Mesenchymal stem cell (in vitro differentiated cells and primary cell): ENCODE data around the gene GRAMD2A.

Experiments
- DNase-seq: peaks from one replicate; pipeline ENCODE4 v3.0.0-alpha.2; 2013
- H2AFZ ChIP-seq: one replicate; pipeline ENCODE4 v1.6.1; 2013; ENCODE audit warnings: low read depth, mild to moderate bottlenecking, control low read depth, inconsistent platforms, low read length, moderate library complexity
- H2AK5ac ChIP-seq: 2 replicates; pipeline ENCODE4 v1.6.1; 2013; ENCODE audit warnings: low read length, moderate library complexity, mild to moderate bottlenecking, inconsistent platforms; ENCODE audit not compliant: severe bottlenecking
- H2BK120ac ChIP-seq: one replicate; pipeline ENCODE4 v1.6.1; 2013; ENCODE audit warnings: low read depth, mild to moderate bottlenecking, inconsistent platforms, low read length, moderate library complexity
- H2BK12ac ChIP-seq, 2 experiments: one replicate each; pipeline ENCODE4 v1.6.1; 2013; ENCODE audit warnings: inconsistent platforms in 2 of 2, low read length in 2 of 2, mild to moderate bottlenecking in 2 of 2, moderate library complexity in 2 of 2, control low read depth in 1 of 2
- H2BK15ac ChIP-seq: one replicate; pipeline ENCODE4 v1.6.1; 2013; ENCODE audit warnings: mild to moderate bottlenecking, low read depth, inconsistent platforms; ENCODE audit not compliant: poor library complexity, severe bottlenecking
- H2BK5ac ChIP-seq: 2 replicates; pipeline ENCODE4 v1.6.1; 2013; ENCODE audit warnings: low read depth, mild to moderate bottlenecking, low read length, control low read depth, inconsistent platforms; ENCODE audit not compliant: poor library complexity, severe bottlenecking
- H3K14ac ChIP-seq, 2 experiments: one replicate each; pipeline ENCODE4 v1.6.1; 2013; ENCODE audit warnings: inconsistent platforms in 2 of 2, low read length in 2 of 2, control low read depth in 1 of 2, mild to moderate bottlenecking in 1 of 2, moderate library complexity in 1 of 2
- H3K18ac ChIP-seq, 2 experiments: one replicate each; pipeline ENCODE4 v1.6.1; 2013; ENCODE audit warnings: inconsistent platforms in 2 of 2, low read length in 2 of 2, control low read depth in 1 of 2, low read depth in 1 of 2, mild to moderate bottlenecking in 1 of 2
- H3K23ac ChIP-seq, 2 experiments: one replicate each; pipeline ENCODE4 v1.6.1; 2013; ENCODE audit warnings: inconsistent platforms in 2 of 2, low read length in 2 of 2, mild to moderate bottlenecking in 2 of 2, moderate library complexity in 2 of 2, control low read depth in 1 of 2
- H3K27ac ChIP-seq: 2 replicates; pipeline ENCODE4 v1.5.1; 2013; ENCODE audit warnings: mild to moderate bottlenecking, moderate library complexity, low read length, control low read depth, inconsistent platforms; ENCODE audit not compliant: poor library complexity, severe bottlenecking
- H3K27me3 ChIP-seq, 2 experiments: 2 replicates each; pipeline versions ENCODE4 v1.6.1 to v1.7.0; 2013; ENCODE audit warnings: low read length in 2 of 2, mild to moderate bottlenecking in 2 of 2, moderate library complexity in 2 of 2, control low read depth in 1 of 2, inconsistent platforms in 1 of 2; ENCODE audit not compliant: control insufficient read depth in 1 of 2, insufficient read depth in 1 of 2
- H3K36me3 ChIP-seq, 2 experiments: 2 replicates each; pipeline versions ENCODE4 v1.6.1 to v1.7.0; 2013; ENCODE audit warnings: low read length in 2 of 2, control low read depth in 1 of 2, inconsistent platforms in 1 of 2, low read depth in 1 of 2, mild to moderate bottlenecking in 1 of 2; ENCODE audit not compliant: insufficient read depth in 2 of 2, control insufficient read depth in 1 of 2
- H3K4ac ChIP-seq, 2 experiments: one replicate each; pipeline ENCODE4 v1.6.1; 2013; ENCODE audit warnings: inconsistent platforms in 2 of 2, low read length in 2 of 2, mild to moderate bottlenecking in 2 of 2, moderate library complexity in 2 of 2, control low read depth in 1 of 2, low read depth in 1 of 2
- H3K4me1 ChIP-seq: 2 replicates; pipeline ENCODE4 v1.6.1; 2013; ENCODE audit warnings: low read depth, low read length, control low read depth; ENCODE audit not compliant: control insufficient read depth, insufficient read depth
- H3K4me2 ChIP-seq: 2 replicates; pipeline ENCODE4 v1.6.1; 2013; ENCODE audit warnings: low read length, mild to moderate bottlenecking, inconsistent platforms; ENCODE audit not compliant: poor library complexity, severe bottlenecking
- H3K4me3 ChIP-seq, 2 experiments: 2 replicates each; pipeline versions ENCODE4 v1.5.1 to v1.7.0; 2013; ENCODE audit warnings: low read length in 2 of 2, mild to moderate bottlenecking in 2 of 2, control low read depth in 1 of 2, low read depth in 1 of 2; ENCODE audit not compliant: insufficient read depth in 1 of 2
- H3K79me1 ChIP-seq: replicated peaks from 2 replicates; pipeline ENCODE4 v1.6.1; 2013; ENCODE audit warnings: mild to moderate bottlenecking, control low read depth, low read length, inconsistent platforms; ENCODE audit not compliant: poor library complexity, severe bottlenecking
- H3K9ac ChIP-seq: 2 replicates; pipeline ENCODE4 v1.7.0; 2013; ENCODE audit warnings: mild to moderate bottlenecking, low read length, moderate library complexity
- H3K9me3 ChIP-seq: 2 replicates; pipeline ENCODE4 v1.7.0; 2013; ENCODE audit warnings: mild to moderate bottlenecking, low read length; ENCODE audit not compliant: control insufficient read depth
- H4K8ac ChIP-seq: one replicate; pipeline ENCODE4 v1.6.1; 2013; ENCODE audit warnings: inconsistent platforms, mild to moderate bottlenecking, low read length, moderate library complexity
- H4K91ac ChIP-seq: one replicate; pipeline ENCODE4 v1.6.1; 2013; ENCODE audit warnings: mild to moderate bottlenecking, low read length, inconsistent platforms
- WGBS: methylation state at CpG from one replicate; pipeline ENCODE4 v1.1.7; 2013; ENCODE audit warnings: mixed read lengths; 5-methylcytosine and 5-hydroxymethylcytosine counted together

The GRAMD2A gene

DNA sequence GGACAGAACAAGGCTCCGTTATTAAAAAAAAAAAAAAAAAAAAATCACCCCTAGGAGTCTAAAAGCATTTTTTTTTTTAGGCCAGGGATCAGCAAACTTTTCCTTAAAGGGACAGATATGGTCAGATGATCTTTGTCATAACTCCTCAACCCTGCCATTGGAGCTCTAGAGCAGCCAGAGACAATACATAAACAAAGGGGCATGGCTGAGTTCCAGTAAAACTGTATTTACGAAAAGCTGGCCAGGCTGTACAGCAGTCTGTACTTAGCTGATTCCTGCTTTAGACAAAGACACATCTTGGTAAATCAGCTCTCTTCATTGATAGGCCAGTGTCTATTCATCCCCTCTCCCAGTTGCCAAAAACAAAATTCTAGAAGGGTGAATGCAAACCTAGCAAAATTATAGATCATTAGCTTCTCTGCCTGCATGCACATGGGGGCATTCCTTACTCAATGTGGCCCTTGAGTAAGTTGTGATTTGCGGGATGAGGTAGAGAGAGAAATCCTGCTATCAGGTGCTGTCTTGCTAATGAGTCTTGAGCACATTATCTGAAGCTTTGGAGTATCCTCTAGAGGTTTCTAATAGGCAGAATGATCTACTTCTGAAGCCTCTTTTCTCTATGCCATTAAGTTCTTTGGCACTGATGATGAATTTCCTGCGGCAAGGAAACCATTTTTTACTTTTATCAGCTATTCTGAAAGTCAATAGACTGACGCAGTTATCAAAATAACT is 44.2 kb downstream of the GRAMD2A start:
- Histone ChIP-seq H2BK15ac (no peak overlapping the region), H3K79me1 (peaks cover 2% of the 10 kb centered on the region)
- WGBS: 91% methylated on average over 5 of the region's 5 CpGs

DNA sequence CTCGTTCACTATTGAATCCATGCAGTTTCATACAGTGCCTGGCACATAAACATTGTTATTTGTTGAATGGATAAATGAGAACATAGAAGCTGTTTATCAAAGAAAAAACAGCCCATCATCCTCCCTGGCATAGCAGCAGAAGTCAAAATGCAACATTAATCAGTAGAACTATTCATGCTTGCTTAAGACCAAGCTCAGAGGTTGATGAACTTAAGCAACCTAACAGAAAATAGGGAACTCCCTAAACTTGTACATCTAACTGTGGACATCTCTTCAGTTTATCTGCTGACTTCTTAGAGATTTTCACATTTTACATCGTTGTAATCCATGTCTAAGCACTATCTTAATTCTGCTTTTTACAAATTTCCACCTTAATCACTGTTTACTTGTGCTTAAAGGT is 50.2 kb downstream of the GRAMD2A start:
- no peak overlapping the region for H3K4me3 ChIP-seq
- WGBS: no CpG with 5 or more reads among the region's 2 CpGs
- H3K36me3 ChIP-seq: no peaks in the 10 kb centered on the region
- H4K8ac ChIP-seq: no peak overlapping the region
- H4K91ac ChIP-seq: no peak overlapping the region
- no peak overlapping the region for H2AK5ac ChIP-seq
- H3K9ac ChIP-seq: no peak overlapping the region
- H3K14ac ChIP-seq: no peak overlapping the region
- H3K9me3 ChIP-seq: no peaks in the 10 kb centered on the region
- H3K23ac ChIP-seq: no peak overlapping the region
- H2BK5ac ChIP-seq: no peak overlapping the region
- no peak overlapping the region for H2BK120ac ChIP-seq
- no peak for DNase-seq
- no peak overlapping the region for H2AFZ ChIP-seq
- peaks cover 2% of the 10 kb centered on the region for H3K4me1 ChIP-seq
- H2BK15ac ChIP-seq: no peak overlapping the region
- H2BK12ac ChIP-seq: no peak overlapping the region
- no peaks in the 10 kb centered on the region for H3K27me3 ChIP-seq
- H3K4me2 ChIP-seq: no peak overlapping the region
- no peak overlapping the region for H3K27ac ChIP-seq
- no peak overlapping the region for H3K4ac ChIP-seq
- no peaks in the 10 kb centered on the region for H3K79me1 ChIP-seq
- no peak overlapping the region for H3K18ac ChIP-seq

More for the DNA sequence above, 44.2 kb downstream of the GRAMD2A start:
- Histone ChIP-seq H2AFZ (no peak overlapping the region), H2BK5ac (no peak overlapping the region), H2AK5ac (peak overlapping the region; percentile 75), H3K4me2 (no peak overlapping the region), H3K4me3 (no peak overlapping the region), H3K4ac (no peak overlapping the region), H3K23ac (no peak overlapping the region), H3K27me3 (peaks cover 0 to 8% of the 10 kb centered on the region in 2 experiments), H4K8ac (no peak overlapping the region), H3K18ac (no peak overlapping the region), H4K91ac (no peak overlapping the region), H3K36me3 (no peaks in the 10 kb centered on the region), H3K27ac (no peak overlapping the region), H3K9me3 (no peaks in the 10 kb centered on the region), H3K4me1 (peaks cover 16% of the 10 kb centered on the region), H3K14ac (no peak overlapping the region), H3K9ac (no peak overlapping the region), H2BK12ac (no peak overlapping the region), H2BK120ac (no peak overlapping the region)
- DNase-seq: peak; percentile 37

DNA sequence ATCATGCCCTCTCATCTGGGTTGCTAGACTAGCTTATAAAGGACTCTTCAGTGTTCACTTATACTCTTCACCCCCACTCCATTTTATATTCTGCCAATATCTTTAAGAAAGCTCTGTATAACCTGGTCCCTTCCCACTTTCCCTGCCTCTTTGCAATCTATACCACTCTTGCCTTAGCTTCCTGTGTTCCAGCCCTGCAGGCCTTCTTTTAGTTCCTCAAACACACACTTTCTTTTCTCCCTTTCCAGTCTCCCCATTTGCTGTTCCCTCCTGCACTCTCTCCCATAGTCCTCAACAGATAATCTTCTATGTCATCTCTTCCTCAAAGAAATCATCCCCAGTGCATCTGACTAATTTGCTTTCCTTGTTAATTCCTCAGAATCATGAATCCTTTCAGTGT is 50.7 kb downstream of the GRAMD2A start:
- H3K4me3 ChIP-seq: no peak overlapping the region
- H3K79me1 ChIP-seq: no peaks in the 10 kb centered on the region
- no peak overlapping the region for H3K9ac ChIP-seq
- H4K91ac ChIP-seq: no peak overlapping the region
- H3K18ac ChIP-seq: no peak overlapping the region
- H3K36me3 ChIP-seq: no peaks in the 10 kb centered on the region
- no peaks in the 10 kb centered on the region for H3K9me3 ChIP-seq
- no peak overlapping the region for H3K14ac ChIP-seq
- H2AFZ ChIP-seq: no peak overlapping the region
- H4K8ac ChIP-seq: no peak overlapping the region
- H2AK5ac ChIP-seq: no peak overlapping the region
- peaks cover 2% of the 10 kb centered on the region for H3K4me1 ChIP-seq
- no peak for DNase-seq
- H3K27me3 ChIP-seq: no peaks in the 10 kb centered on the region
- H2BK5ac ChIP-seq: no peak overlapping the region
- no peak overlapping the region for H2BK15ac ChIP-seq
- no peak overlapping the region for H3K23ac ChIP-seq
- no peak overlapping the region for H3K27ac ChIP-seq
- no peak overlapping the region for H3K4me2 ChIP-seq
- no peak overlapping the region for H3K4ac ChIP-seq
- H2BK12ac ChIP-seq: no peak overlapping the region
- H2BK120ac ChIP-seq: no peak overlapping the region

- Histone ChIP-seq H4K91ac (no peak overlapping the region), H3K14ac (no peak overlapping the region), H2AK5ac (no peak overlapping the region), H2BK5ac (no peak overlapping the region), H3K4me1 (peaks cover 2% of the 10 kb centered on the region), H3K27ac (no peak overlapping the region), H3K36me3 (no peaks in the 10 kb centered on the region), H3K23ac (no peak overlapping the region), H3K4me3 (no peak overlapping the region), H2BK15ac (no peak overlapping the region), H2BK120ac (no peak overlapping the region), H3K27me3 (no peaks in the 10 kb centered on the region), H2BK12ac (no peak overlapping the region), H3K9ac (no peak overlapping the region), H4K8ac (no peak overlapping the region), H3K18ac (no peak overlapping the region), H3K4ac (no peak overlapping the region), H3K4me2 (no peak overlapping the region), H3K79me1 (no peaks in the 10 kb centered on the region), H3K9me3 (no peaks in the 10 kb centered on the region), H2AFZ (no peak overlapping the region)
- DNase-seq: no peak
- WGBS: 94% methylated on average over 3 of the region's 3 CpGs
Observed at GRCh38 chr15:72146221-72146620, 51.4 kb downstream of the GRAMD2A start.
